ENCODE results near the gene MEI1. TPM values are rescaled to one million over a fixed set of nuclear protein-coding genes. Genes with fewer than 3 reads are reported as not detected.

Gene MEI1
- total RNA-seq, 1 donor from 2014 or later = not detected

GRCh38 chr22:41709341-41709740, 10.0 kb downstream of the MEI1 start:
- no peaks in the 10 kb centered on the region for H3K9me3 ChIP-seq
- no peak for TF ChIP-seq CTCF (IDR thresholded peaks at IDR 0.05)
- no peaks in the 10 kb centered on the region for H3K36me3 ChIP-seq
- H3K4me3 ChIP-seq = no peak overlapping the region
- no peaks in the 10 kb centered on the region for H3K4me1 ChIP-seq
- no peaks in the 10 kb centered on the region for H3K27me3 ChIP-seq
- DNase-seq (ENCODE audit: low spot score in 2 of 2) = no peak
- intact Hi-C loops (cut with DNase I) = no loop called here
- H3K27ac ChIP-seq = no peak overlapping the region

- Histone ChIP-seq H3K4me3 (no peak overlapping the region), H3K36me3 (no peaks in the 10 kb centered on the region), H3K27ac (no peak overlapping the region), H3K9me3 (no peaks in the 10 kb centered on the region), H3K27me3 (no peaks in the 10 kb centered on the region), H3K4me1 (no peaks in the 10 kb centered on the region)
- TF ChIP-seq CTCF (IDR thresholded peaks at IDR 0.05) = no peak
- DNase-seq (ENCODE audit: low spot score in 2 of 2) = no peak
- intact Hi-C loops (cut with DNase I) = no loop called here
Measured at GRCh38 chr22:41713004-41713403, 13.7 kb downstream of the MEI1 start.

- no peak overlapping the region for H3K27ac ChIP-seq
- no peaks in the 10 kb centered on the region for H3K9me3 ChIP-seq
- no peaks in the 10 kb centered on the region for H3K36me3 ChIP-seq
- TF ChIP-seq CTCF (IDR thresholded peaks at IDR 0.05) = no peak
- no peaks in the 10 kb centered on the region for H3K4me1 ChIP-seq
- H3K4me3 ChIP-seq = no peak overlapping the region
- intact Hi-C loops (cut with DNase I) = no loop called here
- no peaks in the 10 kb centered on the region for H3K27me3 ChIP-seq
- DNase-seq (ENCODE audit: low spot score in 2 of 2) = no peak
Measured at GRCh38 chr22:41722496-41722895, 23.2 kb downstream of the MEI1 start.

GRCh38 chr22:41725510-41726110, 26.3 kb downstream of the MEI1 start:
- Histone ChIP-seq H3K27me3 (no peaks in the 10 kb centered on the region), H3K27ac (no peak overlapping the region), H3K4me1 (no peaks in the 10 kb centered on the region), H3K4me3 (no peak overlapping the region), H3K9me3 (no peaks in the 10 kb centered on the region), H3K36me3 (no peaks in the 10 kb centered on the region)
- intact Hi-C loops (cut with DNase I) = no loop called here
- no peak for DNase-seq (ENCODE audit: low spot score in 2 of 2)
- TF ChIP-seq CTCF (IDR thresholded peaks at IDR 0.05) = no peak

GRCh38 chr22:41731609-41732008, 32.3 kb downstream of the MEI1 start:
- no peak for TF ChIP-seq CTCF (IDR thresholded peaks at IDR 0.05)
- Histone ChIP-seq H3K27ac (no peak overlapping the region), H3K36me3 (no peaks in the 10 kb centered on the region), H3K4me1 (no peaks in the 10 kb centered on the region), H3K27me3 (no peaks in the 10 kb centered on the region), H3K4me3 (no peak overlapping the region), H3K9me3 (no peaks in the 10 kb centered on the region)
- intact Hi-C loops (cut with DNase I) = no loop called here
- DNase-seq (ENCODE audit: low spot score in 2 of 2) = no peak

Measured in ascending aorta (tissue), 2 donors.